ENCODE measurements around the gene SCN4B.

GRCh38 chr11:118151431-118151830, 1.2 kb downstream of the SCN4B start:
- TF ChIP-seq, protein P1, sequence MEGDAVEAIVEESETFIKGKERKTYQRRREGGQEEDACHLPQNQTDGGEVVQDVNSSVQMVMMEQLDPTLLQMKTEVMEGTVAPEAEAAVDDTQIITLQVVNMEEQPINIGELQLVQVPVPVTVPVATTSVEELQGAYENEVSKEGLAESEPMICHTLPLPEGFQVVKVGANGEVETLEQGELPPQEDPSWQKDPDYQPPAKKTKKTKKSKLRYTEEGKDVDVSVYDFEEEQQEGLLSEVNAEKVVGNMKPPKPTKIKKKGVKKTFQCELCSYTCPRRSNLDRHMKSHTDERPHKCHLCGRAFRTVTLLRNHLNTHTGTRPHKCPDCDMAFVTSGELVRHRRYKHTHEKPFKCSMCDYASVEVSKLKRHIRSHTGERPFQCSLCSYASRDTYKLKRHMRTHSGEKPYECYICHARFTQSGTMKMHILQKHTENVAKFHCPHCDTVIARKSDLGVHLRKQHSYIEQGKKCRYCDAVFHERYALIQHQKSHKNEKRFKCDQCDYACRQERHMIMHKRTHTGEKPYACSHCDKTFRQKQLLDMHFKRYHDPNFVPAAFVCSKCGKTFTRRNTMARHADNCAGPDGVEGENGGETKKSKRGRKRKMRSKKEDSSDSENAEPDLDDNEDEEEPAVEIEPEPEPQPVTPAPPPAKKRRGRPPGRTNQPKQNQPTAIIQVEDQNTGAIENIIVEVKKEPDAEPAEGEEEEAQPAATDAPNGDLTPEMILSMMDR (conservative IDR thresholded peaks at IDR 0.05), result no peak
- TF ChIP-seq EZH2 (IDR thresholded peaks at IDR 0.05; ENCODE audit: low read depth), result no peak

All from PC-9 (cell line).